Liver (tissue), 9 donors: ENCODE data around the gene PSMB9. TPM values are rescaled to one million over a fixed set of nuclear protein-coding genes. Genes with fewer than 3 reads are reported as not detected.
"Not testable (repeated sequence)": the region's sequence is repeated elsewhere in the genome, so short reads cannot be mapped to it uniquely, and the experiment has no call there.

Experiments
- DNase-seq: peaks from one replicate; pipeline ENCODE4 v3.0.0-alpha.2; 2017; ENCODE audit warnings: low spot score
- H3K27ac ChIP-seq, 2 donors: one replicate each; pipeline ENCODE4 v1.7.0; 2013; ENCODE audit warnings: inconsistent platforms in 2 of 2, low read length in 2 of 2, control low read depth in 1 of 2, low read depth in 1 of 2, mild to moderate bottlenecking in 1 of 2
- H3K27me3 ChIP-seq, 4 donors: one replicate each; pipeline versions ENCODE4 v1.6.1 to v1.7.0; 2013; ENCODE audit warnings: low read length in 3 of 4, inconsistent platforms in 1 of 4, mild to moderate bottlenecking in 1 of 4, moderate library complexity in 1 of 4; ENCODE audit not compliant: control insufficient read depth in 4 of 4, insufficient read depth in 4 of 4
- H3K36me3 ChIP-seq, 4 donors: one replicate each; pipeline versions ENCODE4 v1.6.1 to v1.7.0; 2013; ENCODE audit warnings: low read length in 3 of 4, mild to moderate bottlenecking in 3 of 4, low read depth in 1 of 4, moderate library complexity in 1 of 4; ENCODE audit not compliant: control insufficient read depth in 4 of 4, insufficient read depth in 3 of 4
- H3K4me1 ChIP-seq, 4 donors: one replicate each; pipeline versions ENCODE4 v1.6.1 to v1.7.0; 2013; ENCODE audit warnings: low read length in 3 of 4, mild to moderate bottlenecking in 3 of 4, moderate library complexity in 1 of 4; ENCODE audit not compliant: control insufficient read depth in 4 of 4, insufficient read depth in 4 of 4
- H3K4me3 ChIP-seq, 3 donors: one replicate each; pipeline versions ENCODE4 v1.6.1 to v1.7.0; 2013; ENCODE audit warnings: low read length in 3 of 3, control low read depth in 1 of 3, low read depth in 1 of 3, mild to moderate bottlenecking in 1 of 3
- H3K9ac ChIP-seq, 2 donors: one replicate each; pipeline ENCODE4 v1.7.0; 2013; ENCODE audit warnings: low read length in 2 of 2, mild to moderate bottlenecking in 2 of 2, moderate library complexity in 2 of 2, control low read depth in 1 of 2, low read depth in 1 of 2
- H3K9me3 ChIP-seq, 4 donors: one replicate each; pipeline versions ENCODE4 v1.6.1 to v1.7.0; 2013; ENCODE audit warnings: low read length in 3 of 4; ENCODE audit not compliant: control insufficient read depth in 4 of 4
- EGR1 ChIP-seq, 2 donors: IDR thresholded peaks; 2 replicates each; pipeline ENCODE4 v1.6.1; 2016 to 2018; ENCODE audit warnings: antibody characterized with exemption in 2 of 2, low read depth in 2 of 2
- FOXA1 ChIP-seq: IDR thresholded peaks from 2 replicates; pipeline ENCODE4 v1.6.1; 2016; ENCODE audit warnings: antibody characterized with exemption
- FOXA2 ChIP-seq: IDR thresholded peaks from 2 replicates; pipeline ENCODE4 v1.6.1; 2016; ENCODE audit warnings: antibody characterized with exemption
- HNF4A ChIP-seq, 2 donors: conservative IDR thresholded peaks; 2 replicates each; pipeline ENCODE4 v1.6.1; 2016; ENCODE audit warnings: antibody characterized with exemption in 2 of 2, mild to moderate bottlenecking in 2 of 2
- HNF4G ChIP-seq: IDR thresholded peaks from 2 replicates; pipeline ENCODE4 v1.6.1; 2016; ENCODE audit warnings: antibody characterized with exemption
- NR2F2 ChIP-seq: IDR thresholded peaks from 2 replicates; pipeline ENCODE4 v1.6.1; 2016; ENCODE audit warnings: antibody characterized with exemption
- RAD21 ChIP-seq, 2 donors: IDR thresholded peaks; 2 replicates each; pipeline ENCODE4 v1.6.1; 2016; ENCODE audit warnings: antibody characterized with exemption in 2 of 2, mild to moderate bottlenecking in 2 of 2
- SP1 ChIP-seq: IDR thresholded peaks from 2 replicates; pipeline ENCODE4 v1.6.1; 2018; ENCODE audit warnings: antibody characterized with exemption, mild to moderate bottlenecking
- TAF1 ChIP-seq: conservative IDR thresholded peaks from 2 replicates; pipeline ENCODE4 v1.6.1; 2016; ENCODE audit warnings: antibody characterized with exemption, mild to moderate bottlenecking
- YY1 ChIP-seq: IDR thresholded peaks from 2 replicates; pipeline ENCODE4 v1.6.1; 2016; ENCODE audit warnings: antibody characterized with exemption, mild to moderate bottlenecking
- WGBS: extraction: QIAGEN DNeasy Blood & Tissue Kit; methylation state at CpG from one replicate; pipeline ENCODE4 v1.1.7; 2013; 5-methylcytosine and 5-hydroxymethylcytosine counted together
- polyA plus RNA-seq, 2 donors: library from polyadenylated mRNA; stranded (reverse) in 1 of 2; unstranded in 1 of 2; fragments of 200-250 nt in 1 of 2; fragments of >200 nt in 1 of 2; fragmentation: Nextera tagmentation in 1 of 2; extraction: Ambion mirVana in 1 of 2; gene quantifications; one replicate each; pipeline versions ENCODE4 v1.2.1 to v1.2.3, GENCODE V29; 2013 to 2015
- total RNA-seq, 2 donors: library from RNA; depleted of rRNA; stranded (reverse); fragments of >200 nt; gene quantifications; one replicate each; pipeline ENCODE4 v1.2.3, GENCODE V29; 2014
- TF ChIP-seq, protein P1 (sequence below): IDR thresholded peaks from 2 replicates; pipeline ENCODE4 v1.6.1; 2016; ENCODE audit warnings: antibody characterized with exemption, mild to moderate bottlenecking
- TF ChIP-seq, protein P2 (sequence below): IDR thresholded peaks from 2 replicates; pipeline ENCODE4 v1.6.1; 2016; ENCODE audit warnings: antibody characterized with exemption
- TF ChIP-seq, protein P3 (sequence below): IDR thresholded peaks from 2 replicates; pipeline ENCODE4 v1.6.1; 2016; ENCODE audit warnings: antibody characterized with exemption
- TF ChIP-seq, protein P4 (sequence below): fragments of 150-350 bp; IDR thresholded peaks from 2 replicates; pipeline ENCODE4 v1.5.1; 2017; ENCODE audit warnings: improper control_type of control experiment, low read depth, low read length; ENCODE audit not compliant: missing input control
- donor health status: healthy.
- donor health status: healthy.
- donor health status: healthy.
- donor health status: healthy.
- donor health status: healthy.

Gene PSMB9
- total and polyA plus RNA-seq, 4 donors: 11.7 to 31.6 (median 20.2) TPM

DNA sequence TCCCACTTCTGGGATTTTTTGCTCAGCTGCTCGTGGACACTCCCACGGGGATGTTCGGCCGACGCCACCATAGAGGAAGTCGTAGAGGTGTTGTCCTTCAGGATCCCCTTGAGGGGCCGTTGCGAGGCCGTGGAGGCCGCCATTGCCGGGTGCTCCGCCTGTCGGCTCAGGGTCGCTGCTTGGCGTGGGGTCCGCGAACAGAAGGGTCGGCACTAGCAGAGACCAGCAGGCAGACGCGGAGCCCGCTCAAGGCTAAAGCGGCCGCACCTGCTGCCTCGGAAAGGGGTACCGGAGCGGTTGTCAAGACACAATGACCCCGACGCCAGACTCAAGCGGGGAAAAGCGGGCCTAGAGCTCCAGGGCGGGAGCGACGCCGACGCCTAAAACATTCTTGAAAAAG, 25.7 kb downstream of the PSMB9 start:
- DNase-seq: no peak
- WGBS: 50% methylated on average over 35 of the region's 35 CpGs
- no peaks in the 10 kb centered on the region for H3K36me3 ChIP-seq
- H3K9me3 ChIP-seq: no peaks in the 10 kb centered on the region
- H3K4me1 ChIP-seq: peaks cover 0 to 4% (median 0%) of the 10 kb centered on the region in 4 donors
- H3K27ac ChIP-seq: no peak overlapping the region
- no peak overlapping the region for H3K9ac ChIP-seq
- TF ChIP-seq YY1: no peak
- TF ChIP-seq, protein P1, sequence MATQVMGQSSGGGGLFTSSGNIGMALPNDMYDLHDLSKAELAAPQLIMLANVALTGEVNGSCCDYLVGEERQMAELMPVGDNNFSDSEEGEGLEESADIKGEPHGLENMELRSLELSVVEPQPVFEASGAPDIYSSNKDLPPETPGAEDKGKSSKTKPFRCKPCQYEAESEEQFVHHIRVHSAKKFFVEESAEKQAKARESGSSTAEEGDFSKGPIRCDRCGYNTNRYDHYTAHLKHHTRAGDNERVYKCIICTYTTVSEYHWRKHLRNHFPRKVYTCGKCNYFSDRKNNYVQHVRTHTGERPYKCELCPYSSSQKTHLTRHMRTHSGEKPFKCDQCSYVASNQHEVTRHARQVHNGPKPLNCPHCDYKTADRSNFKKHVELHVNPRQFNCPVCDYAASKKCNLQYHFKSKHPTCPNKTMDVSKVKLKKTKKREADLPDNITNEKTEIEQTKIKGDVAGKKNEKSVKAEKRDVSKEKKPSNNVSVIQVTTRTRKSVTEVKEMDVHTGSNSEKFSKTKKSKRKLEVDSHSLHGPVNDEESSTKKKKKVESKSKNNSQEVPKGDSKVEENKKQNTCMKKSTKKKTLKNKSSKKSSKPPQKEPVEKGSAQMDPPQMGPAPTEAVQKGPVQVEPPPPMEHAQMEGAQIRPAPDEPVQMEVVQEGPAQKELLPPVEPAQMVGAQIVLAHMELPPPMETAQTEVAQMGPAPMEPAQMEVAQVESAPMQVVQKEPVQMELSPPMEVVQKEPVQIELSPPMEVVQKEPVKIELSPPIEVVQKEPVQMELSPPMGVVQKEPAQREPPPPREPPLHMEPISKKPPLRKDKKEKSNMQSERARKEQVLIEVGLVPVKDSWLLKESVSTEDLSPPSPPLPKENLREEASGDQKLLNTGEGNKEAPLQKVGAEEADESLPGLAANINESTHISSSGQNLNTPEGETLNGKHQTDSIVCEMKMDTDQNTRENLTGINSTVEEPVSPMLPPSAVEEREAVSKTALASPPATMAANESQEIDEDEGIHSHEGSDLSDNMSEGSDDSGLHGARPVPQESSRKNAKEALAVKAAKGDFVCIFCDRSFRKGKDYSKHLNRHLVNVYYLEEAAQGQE: no peak
- TF ChIP-seq TAF1: no peak
- H3K4me3 ChIP-seq: no peak overlapping the region
- no peaks in the 10 kb centered on the region for H3K27me3 ChIP-seq

DNA sequence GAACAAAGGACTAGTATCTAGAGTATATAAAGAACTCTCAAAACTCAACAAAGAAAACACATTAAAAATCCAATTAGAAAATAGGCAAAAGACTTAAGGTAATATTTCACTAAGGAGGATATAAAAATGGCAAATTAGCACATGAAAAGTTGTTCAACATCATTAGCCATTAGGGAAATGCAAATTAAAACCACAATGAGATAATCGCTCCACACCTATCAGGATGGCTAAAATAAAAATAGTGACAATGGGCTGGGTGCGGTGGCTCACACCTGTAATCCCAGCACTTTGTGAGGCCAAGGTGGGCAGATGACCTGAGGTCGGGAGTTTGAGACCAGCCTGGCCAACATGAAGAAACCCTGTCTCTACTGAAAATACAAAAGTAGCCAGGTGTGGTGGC, 27.0 kb downstream of the PSMB9 start:
- H3K4me1 ChIP-seq, H3K9ac ChIP-seq, H3K27me3 ChIP-seq, H3K27ac ChIP-seq, DNase-seq, H3K36me3 ChIP-seq, H3K4me3 ChIP-seq, H3K9me3 ChIP-seq: not testable (repeated sequence)
- 93% methylated on average over 3 of the region's 3 CpGs for WGBS

DNA sequence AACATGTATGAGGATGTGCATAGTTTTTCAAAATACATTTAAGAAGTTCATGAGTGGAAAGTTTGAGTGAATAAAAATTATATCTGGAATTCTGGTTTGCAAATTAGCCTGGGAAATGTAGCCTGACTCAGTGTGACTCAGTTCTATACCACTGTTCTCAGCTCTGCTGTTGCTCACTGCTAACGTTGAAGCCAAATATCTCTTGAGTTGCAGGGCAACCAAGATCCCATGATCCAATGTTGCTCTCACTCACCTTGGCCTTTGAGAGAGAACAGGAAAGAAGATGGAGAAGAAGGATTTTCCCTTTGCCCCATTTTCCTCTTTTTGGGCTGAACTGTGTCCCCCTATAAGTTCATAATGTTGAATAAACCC, 28.9 kb downstream of the PSMB9 start:
- Histone ChIP-seq H3K27ac (no peak overlapping the region), H3K27me3 (no peaks in the 10 kb centered on the region), H3K4me3 (no peak overlapping the region), H3K9me3 (no peaks in the 10 kb centered on the region), H3K4me1 (peaks cover 0 to 4% (median 1%) of the 10 kb centered on the region in 4 donors), H3K9ac (no peak overlapping the region), H3K36me3 (no peaks in the 10 kb centered on the region)
- no peak for DNase-seq
- no peak for TF ChIP-seq TAF1
- TF ChIP-seq EGR1 (IDR thresholded peaks at IDR 0.05; ENCODE audit: low read depth in 2 of 2): no peak
- TF ChIP-seq, protein P2, sequence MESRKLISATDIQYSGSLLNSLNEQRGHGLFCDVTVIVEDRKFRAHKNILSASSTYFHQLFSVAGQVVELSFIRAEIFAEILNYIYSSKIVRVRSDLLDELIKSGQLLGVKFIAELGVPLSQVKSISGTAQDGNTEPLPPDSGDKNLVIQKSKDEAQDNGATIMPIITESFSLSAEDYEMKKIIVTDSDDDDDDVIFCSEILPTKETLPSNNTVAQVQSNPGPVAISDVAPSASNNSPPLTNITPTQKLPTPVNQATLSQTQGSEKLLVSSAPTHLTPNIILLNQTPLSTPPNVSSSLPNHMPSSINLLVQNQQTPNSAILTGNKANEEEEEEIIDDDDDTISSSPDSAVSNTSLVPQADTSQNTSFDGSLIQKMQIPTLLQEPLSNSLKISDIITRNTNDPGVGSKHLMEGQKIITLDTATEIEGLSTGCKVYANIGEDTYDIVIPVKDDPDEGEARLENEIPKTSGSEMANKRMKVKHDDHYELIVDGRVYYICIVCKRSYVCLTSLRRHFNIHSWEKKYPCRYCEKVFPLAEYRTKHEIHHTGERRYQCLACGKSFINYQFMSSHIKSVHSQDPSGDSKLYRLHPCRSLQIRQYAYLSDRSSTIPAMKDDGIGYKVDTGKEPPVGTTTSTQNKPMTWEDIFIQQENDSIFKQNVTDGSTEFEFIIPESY: no peak
- no peak for TF ChIP-seq SP1
- TF ChIP-seq, protein P3, sequence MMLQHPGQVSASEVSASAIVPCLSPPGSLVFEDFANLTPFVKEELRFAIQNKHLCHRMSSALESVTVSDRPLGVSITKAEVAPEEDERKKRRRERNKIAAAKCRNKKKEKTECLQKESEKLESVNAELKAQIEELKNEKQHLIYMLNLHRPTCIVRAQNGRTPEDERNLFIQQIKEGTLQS: no peak
- TF ChIP-seq NR2F2: no peak
- TF ChIP-seq HNF4G: no peak
- no peak for TF ChIP-seq YY1
- TF ChIP-seq FOXA2: no peak
- TF ChIP-seq HNF4A (conservative IDR thresholded peaks at IDR 0.05): no peak
- TF ChIP-seq, protein P4, sequence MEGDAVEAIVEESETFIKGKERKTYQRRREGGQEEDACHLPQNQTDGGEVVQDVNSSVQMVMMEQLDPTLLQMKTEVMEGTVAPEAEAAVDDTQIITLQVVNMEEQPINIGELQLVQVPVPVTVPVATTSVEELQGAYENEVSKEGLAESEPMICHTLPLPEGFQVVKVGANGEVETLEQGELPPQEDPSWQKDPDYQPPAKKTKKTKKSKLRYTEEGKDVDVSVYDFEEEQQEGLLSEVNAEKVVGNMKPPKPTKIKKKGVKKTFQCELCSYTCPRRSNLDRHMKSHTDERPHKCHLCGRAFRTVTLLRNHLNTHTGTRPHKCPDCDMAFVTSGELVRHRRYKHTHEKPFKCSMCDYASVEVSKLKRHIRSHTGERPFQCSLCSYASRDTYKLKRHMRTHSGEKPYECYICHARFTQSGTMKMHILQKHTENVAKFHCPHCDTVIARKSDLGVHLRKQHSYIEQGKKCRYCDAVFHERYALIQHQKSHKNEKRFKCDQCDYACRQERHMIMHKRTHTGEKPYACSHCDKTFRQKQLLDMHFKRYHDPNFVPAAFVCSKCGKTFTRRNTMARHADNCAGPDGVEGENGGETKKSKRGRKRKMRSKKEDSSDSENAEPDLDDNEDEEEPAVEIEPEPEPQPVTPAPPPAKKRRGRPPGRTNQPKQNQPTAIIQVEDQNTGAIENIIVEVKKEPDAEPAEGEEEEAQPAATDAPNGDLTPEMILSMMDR: no peak
- no peak for TF ChIP-seq FOXA1
- no peak for TF ChIP-seq RAD21 (IDR thresholded peaks at IDR 0.05)
- WGBS: 79% methylated on average over 1 of the region's 1 CpG
